HG02970 (cell line): Measurements from ENCODE around the gene INHBE.
"Not testable (repeated sequence)": the region's sequence is repeated elsewhere in the genome, so short reads cannot be mapped to it uniquely, and the experiment has no call there.

Experiments
- ATAC-seq: cut with Tn5 transposase; IDR thresholded peaks from one replicate; pipeline ENCODE4 v1.9.1; 2021; ENCODE audit warnings: mild to moderate bottlenecking, moderate library complexity, moderate number of reproducible peaks; ENCODE audit not compliant: unreplicated experiment, low FRiP score

The INHBE gene

GRCh38 chr12:57491393-57492280 lies 36.5 kb downstream of the INHBE start:
- no peak for ATAC-seq

GRCh38 chr12:57495051-57495701 lies 40.1 kb downstream of the INHBE start:
- ATAC-seq: not testable (repeated sequence)

GRCh38 chr12:57496822-57497221 lies 41.7 kb downstream of the INHBE start:
- ATAC-seq: no peak

DNA sequence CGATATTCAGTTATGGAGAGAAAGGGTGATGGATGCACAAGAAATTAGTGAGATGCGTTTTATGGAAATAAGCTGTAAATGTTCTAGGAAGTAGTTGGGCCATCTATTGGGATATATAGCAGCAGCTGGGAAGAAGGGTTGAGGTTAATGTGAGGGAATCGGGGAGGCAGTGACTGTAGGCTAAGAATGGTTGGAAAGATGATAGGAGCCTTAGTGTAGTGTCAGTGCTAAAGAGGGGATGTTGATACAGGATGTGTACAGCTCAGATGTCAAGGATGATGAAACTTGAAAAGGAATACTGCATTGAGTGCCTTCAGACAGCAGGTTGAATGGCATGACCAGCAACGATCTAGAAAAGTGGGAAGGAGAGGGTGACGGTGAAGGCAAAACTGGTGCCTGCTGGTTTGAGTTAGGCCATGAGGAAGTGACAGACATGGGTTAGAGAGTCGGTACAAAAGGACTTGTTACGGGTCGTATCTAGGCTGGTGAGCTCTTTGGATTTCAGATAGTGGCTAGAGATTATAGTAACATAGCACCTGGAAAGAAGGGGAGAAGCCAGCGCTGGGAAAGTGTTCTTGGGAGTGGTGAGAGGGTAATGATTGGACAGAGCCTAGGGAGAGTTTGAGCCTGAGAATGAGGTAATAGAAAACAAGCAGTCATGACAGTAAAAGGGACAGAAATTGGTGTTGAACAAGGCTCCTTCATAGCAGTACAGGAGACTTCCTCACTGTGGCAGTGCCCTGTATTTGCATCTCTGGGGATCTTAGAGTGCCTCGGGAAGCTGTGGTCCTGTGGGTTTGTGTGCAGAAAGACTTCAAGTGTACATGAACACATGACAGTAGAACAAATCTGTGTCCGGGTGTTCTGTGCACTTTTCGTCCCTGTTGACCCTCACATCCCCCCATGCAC lies 42.4 kb downstream of the INHBE start:
- ATAC-seq: no peak

DNA sequence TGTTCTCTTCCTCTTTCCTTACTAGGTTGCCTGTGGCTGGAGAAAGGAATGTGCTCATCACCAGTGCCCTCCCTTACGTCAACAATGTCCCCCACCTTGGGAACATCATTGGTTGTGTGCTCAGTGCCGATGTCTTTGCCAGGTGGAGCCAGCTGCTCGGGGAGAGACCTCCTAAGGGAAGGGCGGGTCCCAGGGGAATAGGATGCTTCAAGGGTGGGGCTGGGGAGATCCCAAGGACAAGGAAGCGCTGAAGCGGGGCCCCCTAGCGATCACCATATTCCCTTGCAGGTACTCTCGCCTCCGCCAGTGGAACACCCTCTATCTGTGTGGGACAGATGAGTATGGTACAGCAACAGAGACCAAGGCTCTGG lies 43.0 kb downstream of the INHBE start:
- no peak for ATAC-seq

- ATAC-seq: no peak
Measured at GRCh38 chr12:57498571-57498970, 43.5 kb downstream of the INHBE start.

GRCh38 chr12:57500213-57500612 lies 45.1 kb downstream of the INHBE start:
- ATAC-seq: no peak

DNA sequence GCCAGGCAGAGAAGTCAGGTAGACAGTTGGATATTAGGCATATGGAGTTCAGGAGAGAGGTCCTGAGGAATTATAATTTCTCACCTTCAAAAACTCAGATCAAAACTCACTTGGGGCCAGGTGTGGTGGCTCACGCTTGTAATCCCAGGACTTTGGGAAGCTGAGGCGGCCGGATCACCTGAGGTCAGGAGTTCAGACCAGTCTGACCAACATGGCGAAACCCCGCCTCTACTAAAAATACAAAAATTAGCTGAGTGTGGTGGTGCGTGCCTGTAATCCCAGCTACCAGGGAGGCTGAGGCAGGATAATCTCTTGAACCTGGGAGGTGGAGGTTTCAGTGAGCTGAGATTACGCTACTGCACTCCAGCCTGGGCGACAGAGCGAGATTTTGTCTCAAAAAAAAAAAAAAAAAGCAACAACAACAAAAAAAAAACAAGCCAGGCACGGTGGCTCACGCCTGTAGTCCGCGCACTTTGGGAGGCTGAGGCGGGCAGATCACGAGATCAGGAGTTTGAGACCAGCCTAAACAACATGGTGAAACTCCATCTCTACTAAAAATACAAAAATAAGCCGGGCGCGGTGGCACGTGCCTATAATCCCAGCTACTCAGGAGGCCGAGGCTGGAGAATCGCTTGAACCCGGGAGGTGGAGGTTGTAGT lies 47.3 kb downstream of the INHBE start:
- ATAC-seq: not testable (repeated sequence)

DNA sequence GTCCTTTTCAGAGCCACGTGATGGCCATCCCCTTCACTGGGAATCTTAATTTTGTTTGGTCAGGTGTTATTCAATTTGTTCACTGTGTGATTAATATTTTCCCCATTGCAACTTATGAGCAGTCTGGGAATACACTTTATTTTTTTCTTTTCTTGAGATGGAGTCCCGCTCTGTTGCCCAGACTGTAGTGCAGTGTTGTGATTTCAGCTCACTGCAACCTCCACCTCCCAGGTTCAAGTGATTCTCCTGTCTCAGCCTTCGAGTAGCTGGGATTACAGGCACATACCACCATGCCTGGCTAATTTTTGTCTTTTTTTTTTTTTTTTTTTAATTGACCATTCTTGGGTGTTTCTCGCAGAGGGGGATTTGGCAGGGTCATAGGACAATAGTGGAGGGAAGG lies 51.4 kb downstream of the INHBE start:
- ATAC-seq: not testable (repeated sequence)
